ENCODE results near the gene PRRG2. TPM values are rescaled to one million over a fixed set of nuclear protein-coding genes. Genes with fewer than 3 reads are reported as not detected.
A peak's percentile ranks its signal among the peaks of the same experiment; 100 is the strongest.

The PRRG2 gene
- total RNA-seq, 2 donors from 2014 or later: 0.88 to 1.1 TPM

DNA sequence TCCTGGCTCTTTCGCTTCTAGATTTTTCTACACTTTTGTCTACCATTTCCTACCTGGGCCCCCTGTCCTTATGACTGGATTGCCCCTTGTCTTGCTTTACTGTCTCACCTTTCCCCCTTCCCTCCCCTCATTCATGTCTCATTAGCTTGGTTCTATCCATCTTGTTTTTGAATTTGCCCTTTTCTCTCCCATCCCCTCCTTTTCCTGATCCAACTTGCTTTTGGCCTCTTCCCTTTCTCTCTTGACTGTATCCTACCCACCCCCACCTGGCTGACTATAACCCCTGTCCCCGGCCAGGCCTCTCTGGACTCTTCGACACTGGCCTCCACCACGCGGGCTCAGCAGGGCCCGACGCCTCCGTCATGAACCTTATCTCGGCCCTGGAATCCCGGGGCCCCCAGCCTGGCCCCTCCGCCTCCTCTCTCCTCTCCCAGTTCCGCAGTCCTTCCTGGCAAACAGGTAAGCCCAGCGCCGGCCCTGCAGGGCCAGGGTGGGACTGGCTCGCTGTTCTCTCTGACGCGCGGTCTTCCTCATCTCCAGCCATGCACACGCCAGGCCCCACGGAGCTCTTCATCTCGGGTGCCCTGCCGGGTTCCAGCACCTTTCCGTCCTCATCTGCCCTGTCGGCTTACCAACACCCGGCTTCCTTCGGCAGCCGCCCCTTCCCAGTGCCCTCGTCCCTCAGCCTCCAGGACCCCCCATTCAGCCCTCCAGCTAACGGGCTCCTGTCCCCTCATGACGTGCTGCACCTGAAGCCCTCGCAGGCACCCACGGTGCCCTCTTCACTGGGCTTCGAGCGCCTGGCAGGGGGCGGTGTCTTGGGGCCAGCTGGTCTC lies 13.3 kb downstream of the PRRG2 start:
- Mint-ChIP-seq H3K27me3 (ENCODE audit: low read depth) (no peaks in the 10 kb centered on the region), H3K27ac (peak overlapping the region; percentile 92), H3K4me3 (peak overlapping the region; percentile 90 to 96), H3K36me3 (ENCODE audit: insufficient read depth in 2 of 2) (peaks cover 0 to 10% of the 10 kb centered on the region in 2 donors), H3K4me1 (ENCODE audit: low read depth) (peaks cover 35% of the 10 kb centered on the region), H3K9me3 (no peaks in the 10 kb centered on the region)
- DNase-seq (no peak), ATAC-seq (replicated peaks in 1 of 2) (no peak)

DNA sequence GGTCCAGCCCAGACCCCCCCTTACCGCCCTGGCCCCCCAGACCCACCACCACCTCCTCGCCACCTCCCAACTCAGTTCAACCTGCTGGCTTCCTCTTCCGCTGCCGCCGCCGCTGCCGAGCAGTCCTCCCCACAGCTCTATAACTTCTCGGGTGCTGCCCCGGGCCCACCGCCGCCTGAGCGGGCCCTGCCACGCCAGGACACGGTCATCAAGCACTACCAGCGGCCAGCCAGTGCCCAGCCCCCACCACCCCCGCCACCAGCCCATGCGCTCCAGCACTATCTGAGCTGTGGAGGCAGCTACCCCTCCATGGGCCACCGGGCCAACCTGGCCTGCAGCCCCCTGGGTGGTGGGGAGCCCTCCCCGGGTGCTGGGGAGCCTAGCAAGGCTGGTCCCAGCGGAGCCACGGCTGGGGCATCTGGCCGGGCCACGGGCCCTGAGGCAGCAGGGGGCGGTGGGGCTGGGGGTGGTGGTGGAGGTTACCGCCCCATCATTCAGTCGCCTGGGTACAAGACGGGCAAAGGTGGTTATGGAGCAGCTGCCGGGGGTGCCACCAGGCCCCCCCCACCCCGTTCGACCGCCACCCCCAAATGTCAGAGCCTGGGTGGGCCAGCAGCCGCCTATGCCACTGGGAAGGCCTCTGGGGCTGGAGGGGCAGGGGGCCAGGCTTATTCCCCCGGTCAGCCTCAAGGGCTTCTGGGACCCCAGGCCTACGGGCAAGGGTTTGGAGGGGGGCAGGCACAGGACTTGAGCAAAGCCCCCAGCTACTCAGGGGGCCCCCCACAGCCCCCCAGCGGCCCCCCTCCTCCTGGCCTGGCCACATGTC lies 14.1 kb downstream of the PRRG2 start:
- ATAC-seq (replicated peaks in 1 of 2) (no peak), DNase-seq (no peak)
- H3K27ac Mint-ChIP-seq: no peak overlapping the region
- H3K4me3 Mint-ChIP-seq: peak overlapping the region in 1 of 2 donors; percentile 15
- no peaks in the 10 kb centered on the region for H3K9me3 Mint-ChIP-seq
- peaks cover 32% of the 10 kb centered on the region for H3K4me1 Mint-ChIP-seq (ENCODE audit: low read depth)
- H3K36me3 Mint-ChIP-seq (ENCODE audit: insufficient read depth in 2 of 2): peaks cover 3 to 14% of the 10 kb centered on the region in 2 donors
- no peaks in the 10 kb centered on the region for H3K27me3 Mint-ChIP-seq (ENCODE audit: low read depth)

DNA sequence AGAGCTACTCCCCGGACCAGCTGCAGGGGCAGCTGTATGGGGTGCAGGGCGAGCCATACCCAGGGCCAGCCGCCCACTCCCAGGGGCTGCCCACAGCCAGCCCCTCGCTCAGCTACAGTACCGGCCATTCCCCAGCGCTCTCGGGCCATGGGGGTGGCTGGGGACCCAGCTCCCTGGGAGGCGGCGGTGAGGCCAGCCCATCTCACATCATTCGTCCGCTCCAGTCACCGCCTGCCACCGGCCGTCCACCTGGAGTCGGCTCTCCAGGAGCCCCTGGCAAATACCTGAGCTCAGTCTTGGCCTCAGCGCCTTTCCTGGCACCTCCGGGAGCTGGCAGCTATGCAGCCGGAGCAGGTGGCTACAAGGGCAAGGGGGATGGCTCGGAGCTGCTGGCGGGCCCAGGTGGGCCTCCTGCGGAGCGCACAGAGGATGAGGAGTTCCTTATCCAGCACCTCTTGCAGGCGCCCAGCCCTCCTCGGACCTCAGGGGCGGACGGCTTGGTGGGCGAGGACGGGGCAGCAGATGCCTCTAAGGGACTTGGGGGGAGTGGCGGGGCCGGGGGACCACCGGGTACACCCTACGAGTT lies 14.8 kb downstream of the PRRG2 start:
- Mint-ChIP-seq H3K27me3 (ENCODE audit: low read depth) (no peaks in the 10 kb centered on the region), H3K4me3 (no peak overlapping the region), H3K4me1 (ENCODE audit: low read depth) (peaks cover 35% of the 10 kb centered on the region), H3K27ac (no peak overlapping the region), H3K9me3 (no peaks in the 10 kb centered on the region), H3K36me3 (ENCODE audit: insufficient read depth in 2 of 2) (peaks cover 4 to 18% of the 10 kb centered on the region in 2 donors)
- DNase-seq (no peak), ATAC-seq (replicated peaks in 1 of 2) (no peak)

- H3K27me3 Mint-ChIP-seq (ENCODE audit: low read depth): no peaks in the 10 kb centered on the region
- no peak overlapping the region for H3K4me3 Mint-ChIP-seq
- H3K36me3 Mint-ChIP-seq (ENCODE audit: insufficient read depth in 2 of 2): peaks cover 5 to 21% of the 10 kb centered on the region in 2 donors
- no peaks in the 10 kb centered on the region for H3K9me3 Mint-ChIP-seq
- DNase-seq (no peak), ATAC-seq (replicated peaks in 1 of 2) (no peak)
- no peak overlapping the region for H3K27ac Mint-ChIP-seq
- peaks cover 37% of the 10 kb centered on the region for H3K4me1 Mint-ChIP-seq (ENCODE audit: low read depth)
Observed at GRCh38 chr19:49596407-49596806, 15.3 kb downstream of the PRRG2 start.

GRCh38 chr19:49596954-49597702 lies 16.0 kb downstream of the PRRG2 start:
- no peaks in the 10 kb centered on the region for H3K27me3 Mint-ChIP-seq (ENCODE audit: low read depth)
- H3K4me1 Mint-ChIP-seq (ENCODE audit: low read depth): peaks cover 36% of the 10 kb centered on the region
- no peak overlapping the region for H3K4me3 Mint-ChIP-seq
- no peak overlapping the region for H3K27ac Mint-ChIP-seq
- H3K36me3 Mint-ChIP-seq (ENCODE audit: insufficient read depth in 2 of 2): peaks cover 5 to 21% of the 10 kb centered on the region in 2 donors
- no peaks in the 10 kb centered on the region for H3K9me3 Mint-ChIP-seq
- DNase-seq (no peak), ATAC-seq (replicated peaks in 1 of 2) (no peak)

GRCh38 chr19:49597703-49597974 lies 16.5 kb downstream of the PRRG2 start:
- Mint-ChIP-seq H3K9me3 (no peaks in the 10 kb centered on the region), H3K4me3 (no peak overlapping the region), H3K36me3 (ENCODE audit: insufficient read depth in 2 of 2) (peaks cover 5 to 21% of the 10 kb centered on the region in 2 donors), H3K4me1 (ENCODE audit: low read depth) (peaks cover 31% of the 10 kb centered on the region), H3K27ac (no peak overlapping the region), H3K27me3 (ENCODE audit: low read depth) (no peaks in the 10 kb centered on the region)
- ATAC-seq (replicated peaks in 1 of 2) (no peak), DNase-seq (no peak)

DNA sequence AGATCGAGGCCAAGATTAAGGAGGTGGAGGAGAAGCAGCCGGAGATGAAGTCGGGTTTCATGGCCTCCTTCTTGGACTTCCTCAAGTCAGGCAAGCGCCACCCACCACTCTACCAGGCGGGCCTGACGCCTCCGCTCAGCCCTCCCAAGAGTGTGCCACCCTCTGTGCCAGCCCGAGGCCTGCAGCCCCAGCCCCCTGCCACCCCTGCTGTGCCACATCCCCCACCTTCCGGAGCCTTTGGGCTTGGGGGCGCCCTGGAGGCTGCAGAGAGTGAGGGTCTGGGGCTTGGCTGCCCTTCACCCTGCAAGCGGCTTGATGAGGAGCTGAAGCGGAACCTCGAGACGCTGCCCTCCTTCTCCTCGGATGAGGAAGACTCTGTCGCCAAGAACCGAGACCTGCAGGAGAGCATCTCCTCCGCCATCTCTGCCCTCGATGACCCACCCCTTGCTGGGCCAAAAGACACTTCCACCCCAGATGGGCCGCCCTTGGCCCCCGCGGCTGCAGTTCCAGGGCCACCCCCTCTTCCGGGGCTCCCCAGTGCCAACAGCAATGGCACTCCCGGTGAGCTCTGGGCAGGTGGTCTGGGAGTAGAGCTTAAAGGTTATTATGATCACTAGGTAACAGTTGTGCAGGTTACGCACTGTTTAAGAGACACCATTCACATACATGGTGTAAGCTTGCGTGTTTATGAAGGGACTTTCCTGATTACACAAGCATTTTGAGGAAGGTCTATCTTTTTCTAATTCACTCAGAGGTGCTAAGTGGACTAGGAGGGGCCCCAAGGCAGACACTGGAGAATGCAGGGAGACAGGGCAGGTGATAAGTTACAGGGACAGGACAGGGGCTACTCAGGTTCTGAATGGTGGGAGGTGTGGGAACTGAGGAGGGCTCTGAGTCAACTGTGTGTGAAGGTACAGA lies 18.5 kb downstream of the PRRG2 start:
- ATAC-seq (replicated peaks in 1 of 2) (peak in 1 of 2 donors; percentile 17), DNase-seq (no peak)
- H3K36me3 Mint-ChIP-seq (ENCODE audit: insufficient read depth in 2 of 2): peaks cover 6 to 12% of the 10 kb centered on the region in 2 donors
- H3K4me3 Mint-ChIP-seq: no peak overlapping the region
- H3K27me3 Mint-ChIP-seq (ENCODE audit: low read depth): no peaks in the 10 kb centered on the region
- peak overlapping the region; percentile 89 for H3K27ac Mint-ChIP-seq
- H3K9me3 Mint-ChIP-seq: no peaks in the 10 kb centered on the region
- H3K4me1 Mint-ChIP-seq (ENCODE audit: low read depth): peaks cover 11% of the 10 kb centered on the region

GRCh38 chr19:49601482-49602038 lies 20.4 kb downstream of the PRRG2 start:
- DNase-seq (no peak), ATAC-seq (replicated peaks in 1 of 2) (no peak)
- Mint-ChIP-seq H3K27me3 (ENCODE audit: low read depth) (no peaks in the 10 kb centered on the region), H3K4me3 (no peak overlapping the region), H3K4me1 (ENCODE audit: low read depth) (peaks cover 15% of the 10 kb centered on the region), H3K27ac (no peak overlapping the region), H3K36me3 (ENCODE audit: insufficient read depth in 2 of 2) (peaks cover 6 to 12% of the 10 kb centered on the region in 2 donors), H3K9me3 (no peaks in the 10 kb centered on the region)

DNA sequence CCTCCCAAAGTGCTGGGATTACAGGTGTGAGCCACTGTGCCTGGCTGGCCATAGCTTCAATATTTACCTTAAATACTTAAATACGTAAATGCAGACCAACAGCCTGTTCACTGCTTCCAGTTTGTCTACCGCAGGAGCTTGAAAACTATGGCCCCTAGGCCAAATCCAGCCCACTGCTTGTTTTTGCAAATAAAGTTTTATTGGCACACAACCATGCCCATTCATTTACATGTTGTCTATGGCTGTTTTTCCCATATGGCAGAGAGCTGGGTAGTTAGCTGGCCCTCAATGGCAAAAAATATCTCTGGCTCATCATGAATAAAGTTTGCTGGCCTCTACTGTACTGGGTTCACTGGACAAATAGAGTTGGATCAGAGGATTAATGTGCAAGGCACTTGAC lies 21.7 kb downstream of the PRRG2 start:
- Mint-ChIP-seq H3K9me3 (no peaks in the 10 kb centered on the region), H3K4me3 (no peak overlapping the region), H3K27me3 (ENCODE audit: low read depth) (no peaks in the 10 kb centered on the region), H3K36me3 (ENCODE audit: insufficient read depth in 2 of 2) (peaks cover 6 to 15% of the 10 kb centered on the region in 2 donors), H3K27ac (no peak overlapping the region), H3K4me1 (ENCODE audit: low read depth) (peaks cover 15% of the 10 kb centered on the region)
- no peak for ATAC-seq (replicated peaks in 1 of 2)
- DNase-seq: no peak

DNA sequence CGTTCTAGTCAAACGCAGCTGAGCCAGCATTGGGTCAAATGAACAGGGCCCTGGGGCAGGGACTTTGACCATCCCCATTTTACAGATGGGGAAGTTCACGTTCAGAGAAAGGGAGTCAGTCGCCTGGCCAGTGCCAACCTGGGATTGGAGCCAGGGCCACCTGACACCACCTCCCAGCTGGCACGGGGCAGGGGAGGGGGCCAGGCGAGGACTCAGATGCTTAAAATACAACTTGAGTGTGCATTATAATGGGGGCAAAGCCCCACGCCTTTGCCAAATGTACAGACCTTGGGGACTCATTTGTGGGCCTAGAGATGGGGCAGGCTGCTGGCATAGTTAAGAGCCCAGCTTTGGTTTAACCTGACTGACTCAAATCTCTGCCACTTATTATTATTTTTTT lies 24.5 kb downstream of the PRRG2 start:
- Mint-ChIP-seq H3K9me3 (no peaks in the 10 kb centered on the region), H3K27ac (no peak overlapping the region), H3K27me3 (ENCODE audit: low read depth) (no peaks in the 10 kb centered on the region), H3K4me1 (ENCODE audit: low read depth) (peaks cover 9% of the 10 kb centered on the region), H3K4me3 (no peak overlapping the region), H3K36me3 (ENCODE audit: insufficient read depth in 2 of 2) (peaks cover 3 to 10% of the 10 kb centered on the region in 2 donors)
- ATAC-seq (replicated peaks in 1 of 2): no peak
- no peak for DNase-seq

DNA sequence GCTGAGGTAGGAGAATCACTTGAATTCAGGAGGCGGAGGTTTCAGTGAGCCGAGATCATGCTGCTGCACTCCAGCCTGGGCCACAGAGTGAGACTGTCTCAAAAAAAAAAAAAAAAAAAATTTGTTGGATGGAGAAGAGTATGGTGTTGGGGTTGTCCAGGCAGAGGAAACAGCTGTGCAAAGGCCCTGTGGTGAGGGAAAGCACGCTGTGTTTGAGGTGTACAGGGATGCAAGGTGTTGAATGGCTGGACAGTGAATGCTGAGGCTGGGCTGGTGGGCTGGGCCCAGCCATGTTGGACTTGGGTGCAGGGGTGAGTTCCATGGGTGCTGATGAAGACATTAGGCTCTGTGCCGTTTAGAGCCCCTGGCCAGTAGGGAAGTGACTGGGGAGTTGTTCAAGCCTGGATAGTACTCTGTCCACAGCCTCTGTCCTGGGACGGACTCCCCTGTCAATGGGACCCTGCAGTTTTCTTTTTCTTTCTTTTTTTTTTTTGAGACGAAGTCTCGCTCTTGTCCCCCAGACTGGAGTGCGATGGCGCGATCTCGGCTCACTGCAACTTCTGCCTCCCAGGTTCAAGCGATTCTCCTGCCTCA lies 28.5 kb downstream of the PRRG2 start:
- DNase-seq: no peak
- peaks cover 18% of the 10 kb centered on the region for H3K4me1 Mint-ChIP-seq (ENCODE audit: low read depth)
- ATAC-seq (replicated peaks in 1 of 2): no peak
- H3K9me3 Mint-ChIP-seq: no peaks in the 10 kb centered on the region
- no peak overlapping the region for H3K27ac Mint-ChIP-seq
- H3K4me3 Mint-ChIP-seq: no peak overlapping the region
- peaks cover 1 to 6% of the 10 kb centered on the region in 2 donors for H3K36me3 Mint-ChIP-seq (ENCODE audit: insufficient read depth in 2 of 2)
- H3K27me3 Mint-ChIP-seq (ENCODE audit: low read depth): no peaks in the 10 kb centered on the region
